Trophoblast cell (in vitro differentiated cells and primary cell): ENCODE results near the gene PIP4P1.

Experiments
- DNase-seq, 2 donors: peaks; one replicate each; pipeline ENCODE4 v3.0.0-alpha.2; 2016
- H2AFZ ChIP-seq: 2 replicates; pipeline ENCODE4 v1.6.1; 2013; ENCODE audit warnings: low read length, moderate library complexity, mild to moderate bottlenecking; ENCODE audit not compliant: insufficient read depth, poor library complexity
- H2AK5ac ChIP-seq: 2 replicates; pipeline ENCODE4 v1.6.1; 2013; ENCODE audit warnings: mild to moderate bottlenecking, low read length
- H2BK120ac ChIP-seq: 2 replicates; pipeline ENCODE4 v1.6.1; 2013; ENCODE audit warnings: low read length, mild to moderate bottlenecking, moderate library complexity; ENCODE audit not compliant: insufficient read depth, poor library complexity
- H2BK12ac ChIP-seq: 2 replicates; pipeline ENCODE4 v1.6.1; 2013; ENCODE audit warnings: mild to moderate bottlenecking, low read length, moderate library complexity
- H2BK5ac ChIP-seq: 2 replicates; pipeline ENCODE4 v1.6.1; 2013; ENCODE audit warnings: low read length, low read depth, moderate library complexity, mild to moderate bottlenecking; ENCODE audit not compliant: poor library complexity
- H3K14ac ChIP-seq: 2 replicates; pipeline ENCODE4 v1.6.1; 2013; ENCODE audit warnings: mild to moderate bottlenecking, low read length
- H3K18ac ChIP-seq: 2 replicates; pipeline ENCODE4 v1.6.1; 2013; ENCODE audit warnings: mild to moderate bottlenecking, low read length
- H3K23ac ChIP-seq: 2 replicates; pipeline ENCODE4 v1.6.1; 2013; ENCODE audit warnings: low read length
- H3K27ac ChIP-seq: 2 replicates; pipeline ENCODE4 v1.5.1; 2013; ENCODE audit warnings: low read depth, mild to moderate bottlenecking, inconsistent platforms, low read length, moderate library complexity
- H3K27me3 ChIP-seq: 2 replicates; pipeline ENCODE4 v1.6.1; 2013; ENCODE audit warnings: inconsistent platforms, mild to moderate bottlenecking, low read length, moderate library complexity; ENCODE audit not compliant: insufficient read depth
- H3K36me3 ChIP-seq, 2 experiments: 1 replicate in 1 of 2; 2 replicates in 1 of 2; pipeline ENCODE4 v1.6.1; 2013; ENCODE audit warnings: low read length in 2 of 2, mild to moderate bottlenecking in 2 of 2, moderate library complexity in 1 of 2; ENCODE audit not compliant: insufficient read depth in 2 of 2, control insufficient read depth in 1 of 2
- H3K4ac ChIP-seq: 2 replicates; pipeline ENCODE4 v1.6.1; 2013; ENCODE audit warnings: low read depth, mild to moderate bottlenecking, low read length, moderate library complexity
- H3K4me1 ChIP-seq, 2 experiments: 1 replicate in 1 of 2; 2 replicates in 1 of 2; pipeline ENCODE4 v1.6.1; 2013; ENCODE audit warnings: low read length in 2 of 2, mild to moderate bottlenecking in 2 of 2, moderate library complexity in 1 of 2; ENCODE audit not compliant: insufficient read depth in 2 of 2, control insufficient read depth in 1 of 2
- H3K4me2 ChIP-seq: 2 replicates; pipeline ENCODE4 v1.6.1; 2013; ENCODE audit warnings: inconsistent platforms, mild to moderate bottlenecking, low read length, moderate library complexity
- H3K4me3 ChIP-seq: 2 replicates; pipeline ENCODE4 v1.5.1; 2013; ENCODE audit warnings: mild to moderate bottlenecking, low read depth, low read length, inconsistent platforms
- H3K79me1 ChIP-seq: one replicate; pipeline ENCODE4 v1.6.1; 2013; ENCODE audit warnings: low read length
- H3K79me2 ChIP-seq: 2 replicates; pipeline ENCODE4 v1.6.1; 2013; ENCODE audit warnings: low read length, mild to moderate bottlenecking; ENCODE audit not compliant: control insufficient read depth, insufficient read depth, poor library complexity
- H3K9ac ChIP-seq: 2 replicates; pipeline ENCODE4 v1.6.1; 2013; ENCODE audit warnings: mild to moderate bottlenecking, low read length
- H3K9me3 ChIP-seq: 2 replicates; pipeline ENCODE4 v1.6.1; 2013; ENCODE audit warnings: low read depth, mild to moderate bottlenecking, control low read depth, inconsistent platforms, low read length; ENCODE audit not compliant: insufficient read depth
- H4K12ac ChIP-seq: 2 replicates; pipeline ENCODE4 v1.6.1; 2013; ENCODE audit warnings: low read depth, mild to moderate bottlenecking, low read length, moderate library complexity
- H4K8ac ChIP-seq: 2 replicates; pipeline ENCODE4 v1.6.1; 2013; ENCODE audit warnings: low read depth, mild to moderate bottlenecking, low read length, moderate library complexity
- H4K91ac ChIP-seq: one replicate; pipeline ENCODE4 v1.6.1; 2013; ENCODE audit warnings: low read depth, mild to moderate bottlenecking, low read length, moderate library complexity
- WGBS: extraction: QIAGEN DNeasy Blood & Tissue Kit; methylation state at CpG from one replicate; pipeline ENCODE4 v1.1.7; 2013; ENCODE audit warnings: missing lambda C conversion rate; ENCODE audit not compliant: insufficient read length, insufficient coverage; ENCODE audit errors: extremely low coverage; 5-methylcytosine and 5-hydroxymethylcytosine counted together

The PIP4P1 gene

GRCh38 chr14:20486684-20487395 lies 25.6 kb upstream of the PIP4P1 start:
- H2BK12ac ChIP-seq: no peak overlapping the region
- no peak overlapping the region for H3K9ac ChIP-seq
- H3K36me3 ChIP-seq: no peaks in the 10 kb centered on the region
- peaks cover 10 to 16% of the 10 kb centered on the region in 2 experiments for H3K4me1 ChIP-seq
- no peak overlapping the region for H4K12ac ChIP-seq
- no peaks in the 10 kb centered on the region for H3K9me3 ChIP-seq
- no peak overlapping the region for H4K91ac ChIP-seq
- no peak overlapping the region for H2AFZ ChIP-seq
- DNase-seq: no peak
- H3K14ac ChIP-seq: no peak overlapping the region
- H3K4ac ChIP-seq: no peak overlapping the region
- no peak overlapping the region for H2AK5ac ChIP-seq
- H3K4me3 ChIP-seq: no peak overlapping the region
- H3K27ac ChIP-seq: no peak overlapping the region
- WGBS: no CpG with 5 or more reads among the region's 8 CpGs
- no peak overlapping the region for H3K18ac ChIP-seq
- no peak overlapping the region for H4K8ac ChIP-seq
- peaks cover 2% of the 10 kb centered on the region for H3K79me1 ChIP-seq
- H3K27me3 ChIP-seq: no peaks in the 10 kb centered on the region
- no peak overlapping the region for H3K23ac ChIP-seq
- H2BK5ac ChIP-seq: no peak overlapping the region
- no peaks in the 10 kb centered on the region for H3K79me2 ChIP-seq
- H2BK120ac ChIP-seq: no peak overlapping the region
- H3K4me2 ChIP-seq: no peak overlapping the region

- Histone ChIP-seq H3K36me3 (no peaks in the 10 kb centered on the region), H3K27me3 (no peaks in the 10 kb centered on the region), H3K9ac (no peak overlapping the region), H2AFZ (no peak overlapping the region), H2BK12ac (no peak overlapping the region), H3K4ac (no peak overlapping the region), H3K79me2 (no peaks in the 10 kb centered on the region), H3K18ac (no peak overlapping the region), H3K79me1 (peaks cover 2% of the 10 kb centered on the region), H3K4me1 (peaks cover 10 to 11% of the 10 kb centered on the region in 2 experiments), H2AK5ac (no peak overlapping the region), H3K4me3 (no peak overlapping the region), H3K23ac (no peak overlapping the region), H4K12ac (no peak overlapping the region), H2BK120ac (no peak overlapping the region), H3K27ac (no peak overlapping the region), H4K8ac (no peak overlapping the region), H3K14ac (no peak overlapping the region), H3K9me3 (no peaks in the 10 kb centered on the region), H4K91ac (no peak overlapping the region), H2BK5ac (no peak overlapping the region), H3K4me2 (no peak overlapping the region)
- WGBS: no CpG with 5 or more reads among the region's 7 CpGs
- DNase-seq: no peak
Observed at GRCh38 chr14:20485900-20486299, 24.7 kb upstream of the PIP4P1 start.

GRCh38 chr14:20482382-20482781 lies 21.1 kb upstream of the PIP4P1 start:
- Histone ChIP-seq H3K4me2 (no peak overlapping the region), H2BK5ac (no peak overlapping the region), H3K36me3 (no peaks in the 10 kb centered on the region)

GRCh38 chr14:20478894-20479293 lies 17.7 kb upstream of the PIP4P1 start:
- Histone ChIP-seq H3K23ac (no peak overlapping the region), H3K36me3 (peaks cover 14 to 21% of the 10 kb centered on the region in 2 experiments), H2BK120ac (no peak overlapping the region), H3K4me2 (no peak overlapping the region), H3K18ac (no peak overlapping the region), H3K14ac (no peak overlapping the region), H3K4me3 (no peak overlapping the region), H3K27me3 (no peaks in the 10 kb centered on the region), H2BK12ac (no peak overlapping the region), H4K12ac (no peak overlapping the region), H2AFZ (no peak overlapping the region), H3K9me3 (no peaks in the 10 kb centered on the region), H2AK5ac (no peak overlapping the region), H4K8ac (no peak overlapping the region), H3K9ac (no peak overlapping the region), H2BK5ac (no peak overlapping the region), H3K79me2 (no peaks in the 10 kb centered on the region), H3K4ac (no peak overlapping the region), H3K4me1 (peaks cover 3 to 7% of the 10 kb centered on the region in 2 experiments), H3K27ac (no peak overlapping the region), H3K79me1 (no peaks in the 10 kb centered on the region), H4K91ac (no peak overlapping the region)
- WGBS: no CpG with 5 or more reads among the region's 2 CpGs
- no peak for DNase-seq

More at GRCh38 chr14:20482382-20482781, 21.1 kb upstream of the PIP4P1 start:
- Histone ChIP-seq H3K4me1 (peaks cover 0 to 2% of the 10 kb centered on the region in 2 experiments), H2BK120ac (no peak overlapping the region), H3K79me1 (no peaks in the 10 kb centered on the region), H3K27ac (no peak overlapping the region), H3K4me3 (no peak overlapping the region), H3K79me2 (no peaks in the 10 kb centered on the region), H2BK12ac (no peak overlapping the region), H3K9ac (no peak overlapping the region), H4K12ac (no peak overlapping the region), H3K14ac (no peak overlapping the region), H4K91ac (no peak overlapping the region), H2AFZ (no peak overlapping the region), H2AK5ac (no peak overlapping the region), H3K27me3 (no peaks in the 10 kb centered on the region), H3K9me3 (no peaks in the 10 kb centered on the region), H4K8ac (no peak overlapping the region), H3K23ac (no peak overlapping the region), H3K18ac (no peak overlapping the region), H3K4ac (no peak overlapping the region)
- no CpG with 5 or more reads among the region's 5 CpGs for WGBS
- no peak for DNase-seq
